ENCODE measurements around the gene TAS2R60.
A peak's percentile ranks its signal among the peaks of the same experiment; 100 is the strongest.
"Not testable (repeated sequence)": the region's sequence is repeated elsewhere in the genome, so short reads cannot be mapped to it uniquely, and the experiment has no call there.

TAS2R60 gene

GRCh38 chr7:143484119-143484518 is 40.9 kb downstream of the TAS2R60 start:
- peak; percentile 20 for DNase-seq (ENCODE audit: low read depth)
- no peak overlapping the region for H3K4me3 ChIP-seq (ENCODE audit: low read length)
- no peak for TF ChIP-seq CTCF (conservative IDR thresholded peaks at IDR 0.05; ENCODE audit: low read length)

- no peak for TF ChIP-seq CTCF (conservative IDR thresholded peaks at IDR 0.05; ENCODE audit: low read length)
- no peak for DNase-seq (ENCODE audit: low read depth)
- H3K4me3 ChIP-seq (ENCODE audit: low read length), result no peak overlapping the region
Observed at GRCh38 chr7:143485094-143485493, 41.8 kb downstream of the TAS2R60 start.

GRCh38 chr7:143485500-143485899 is 42.2 kb downstream of the TAS2R60 start:
- H3K4me3 ChIP-seq (ENCODE audit: low read length), result no peak overlapping the region
- DNase-seq (ENCODE audit: low read depth), result peak; percentile 69
- no peak for TF ChIP-seq CTCF (conservative IDR thresholded peaks at IDR 0.05; ENCODE audit: low read length)

GRCh38 chr7:143486266-143486665 is 43.0 kb downstream of the TAS2R60 start:
- DNase-seq (ENCODE audit: low read depth); H3K4me3 ChIP-seq (ENCODE audit: low read length): not testable (repeated sequence)

- DNase-seq (ENCODE audit: low read depth), result no peak
- no peak overlapping the region for H3K4me3 ChIP-seq (ENCODE audit: low read length)
- no peak for TF ChIP-seq CTCF (conservative IDR thresholded peaks at IDR 0.05; ENCODE audit: low read length)
Observed at GRCh38 chr7:143487061-143487460, 43.8 kb downstream of the TAS2R60 start.

GRCh38 chr7:143487566-143487965 is 44.3 kb downstream of the TAS2R60 start:
- peak; percentile 54 for DNase-seq (ENCODE audit: low read depth)
- no peak overlapping the region for H3K4me3 ChIP-seq (ENCODE audit: low read length)
- no peak for TF ChIP-seq CTCF (conservative IDR thresholded peaks at IDR 0.05; ENCODE audit: low read length)

- DNase-seq (ENCODE audit: low read depth), result peak; percentile 33
- TF ChIP-seq CTCF (conservative IDR thresholded peaks at IDR 0.05; ENCODE audit: low read length), result peak; percentile 75
- no peak overlapping the region for H3K4me3 ChIP-seq (ENCODE audit: low read length)
Observed at GRCh38 chr7:143490717-143491306, 47.6 kb downstream of the TAS2R60 start.

- H3K4me3 ChIP-seq (ENCODE audit: low read length), result no peak overlapping the region
- peak; percentile 63 for DNase-seq (ENCODE audit: low read depth)
- no peak for TF ChIP-seq CTCF (conservative IDR thresholded peaks at IDR 0.05; ENCODE audit: low read length)
Observed at GRCh38 chr7:143492043-143492471, 48.8 kb downstream of the TAS2R60 start.

Data from AG10803 (cell line).